GM23248 (cell line): ENCODE measurements around the gene SHB.

Experiments
- EZH2 ChIP-seq: fragments of 200-600 bp; sonication (generic); IDR thresholded peaks from 2 replicates; pipeline ENCODE4 v1.6.1; 2018; ENCODE audit warnings: antibody characterized with exemption, mild to moderate bottlenecking; ENCODE audit not compliant: insufficient read depth, poor library complexity, severe bottlenecking
- EZH2phosphoT487 ChIP-seq: fragments of 200-600 bp; sonication (generic); IDR thresholded peaks from 2 replicates; pipeline ENCODE4 v1.6.1; 2018; ENCODE audit warnings: antibody characterized with exemption, moderate library complexity, mild to moderate bottlenecking, low read depth; ENCODE audit not compliant: insufficient read depth

DNA sequence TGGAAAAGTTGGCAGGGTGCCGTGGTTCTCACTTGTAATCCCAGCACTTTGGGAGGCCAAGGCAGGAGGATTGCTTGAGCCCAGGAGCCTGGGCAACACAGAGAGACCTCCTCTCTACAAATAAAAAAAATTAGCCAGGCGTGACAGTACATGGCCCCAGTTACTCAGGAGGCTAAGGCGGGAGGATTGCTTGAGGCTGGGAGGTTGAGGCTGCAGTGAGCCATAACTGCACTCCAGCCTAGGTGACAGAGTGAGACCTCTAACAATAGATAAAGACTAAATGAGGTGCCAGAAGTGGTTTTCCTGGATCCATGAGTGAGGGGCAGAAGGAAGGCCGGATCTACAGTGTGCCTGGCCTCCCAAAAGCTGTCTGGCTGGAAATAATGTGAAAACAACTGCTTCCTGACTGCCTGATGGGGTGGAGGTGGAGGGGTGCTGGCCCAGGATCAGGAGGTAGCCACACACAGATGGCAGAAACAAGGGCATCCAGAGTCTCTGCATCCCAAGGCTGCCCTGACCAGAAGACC, 4.1 kb downstream of the SHB start:
- TF ChIP-seq EZH2 (no peak), EZH2phosphoT487 (no peak)
